ENCODE data around the gene ST3GAL2.
"Not testable (repeated sequence)": the region's sequence is repeated elsewhere in the genome, so short reads cannot be mapped to it uniquely, and the experiment has no call there.

ST3GAL2 gene

DNA sequence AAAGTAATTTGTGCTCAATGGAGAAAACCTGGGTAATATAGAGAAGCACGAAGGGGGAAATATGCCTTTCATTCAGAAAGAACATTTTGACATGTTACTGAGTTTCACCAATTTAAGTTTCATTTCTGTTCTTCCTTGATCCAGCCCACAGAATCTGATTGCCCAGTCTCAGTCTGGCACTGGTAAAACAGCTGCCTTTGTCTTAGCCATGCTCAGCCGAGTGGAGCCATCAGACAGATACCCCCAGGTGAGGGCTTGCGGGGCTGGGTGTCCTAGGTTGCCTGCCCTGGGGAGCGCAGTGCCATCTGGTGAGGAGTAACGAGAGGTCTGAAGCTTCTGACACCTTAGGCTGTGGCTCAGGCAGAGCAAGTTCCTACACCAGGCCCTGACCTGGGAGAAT lies 74.5 kb downstream of the ST3GAL2 start:
- H3K27ac ChIP-seq = no peak overlapping the region
- no peak for DNase-seq (ENCODE audit: low read depth, low spot score)

DNA sequence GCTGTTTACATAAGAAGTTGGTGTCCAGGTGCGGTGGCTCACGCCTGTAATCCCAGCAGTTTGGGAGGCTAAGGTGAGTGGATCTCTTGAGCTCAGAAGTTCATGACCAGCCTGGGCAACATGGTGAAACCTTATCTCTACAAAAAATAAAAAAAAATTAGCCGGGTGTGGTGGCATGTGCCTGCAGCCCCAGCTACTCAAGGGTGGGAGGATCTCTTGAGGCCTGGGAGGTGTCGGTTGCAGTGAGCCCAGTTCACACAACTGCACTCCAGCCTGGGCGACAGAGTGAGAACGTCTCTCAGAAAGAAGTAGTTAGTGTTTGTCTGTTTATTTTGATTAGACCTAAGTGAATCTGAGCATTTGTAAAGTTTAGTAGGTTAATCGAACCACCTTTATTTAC lies 79.3 kb downstream of the ST3GAL2 start:
- no peak overlapping the region for H3K27ac ChIP-seq

DNA sequence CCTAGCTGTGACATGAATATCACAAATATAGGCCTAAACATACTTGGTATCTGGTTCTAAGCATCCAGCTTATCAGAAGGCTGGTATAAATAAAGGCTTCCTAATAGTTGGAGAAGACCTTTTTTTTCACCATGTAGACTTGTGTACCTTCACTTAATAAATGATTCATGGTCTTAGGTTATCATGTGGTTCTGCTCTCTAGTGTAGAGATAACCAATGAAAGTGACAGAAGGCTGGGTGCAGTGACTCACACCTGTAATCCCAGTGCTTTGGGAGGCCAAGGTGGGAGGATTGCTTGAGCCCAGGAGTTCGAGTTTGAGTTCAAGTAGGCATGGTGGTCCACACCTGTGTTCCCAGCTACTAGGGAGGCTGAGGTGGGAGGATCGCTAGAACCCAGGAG lies 89.1 kb downstream of the ST3GAL2 start:
- H3K27ac ChIP-seq = no peak overlapping the region
- no peak for DNase-seq (ENCODE audit: low read depth, low spot score)

More for the DNA sequence above, 79.3 kb downstream of the ST3GAL2 start:
- no peak for DNase-seq (ENCODE audit: low read depth, low spot score)

DNA sequence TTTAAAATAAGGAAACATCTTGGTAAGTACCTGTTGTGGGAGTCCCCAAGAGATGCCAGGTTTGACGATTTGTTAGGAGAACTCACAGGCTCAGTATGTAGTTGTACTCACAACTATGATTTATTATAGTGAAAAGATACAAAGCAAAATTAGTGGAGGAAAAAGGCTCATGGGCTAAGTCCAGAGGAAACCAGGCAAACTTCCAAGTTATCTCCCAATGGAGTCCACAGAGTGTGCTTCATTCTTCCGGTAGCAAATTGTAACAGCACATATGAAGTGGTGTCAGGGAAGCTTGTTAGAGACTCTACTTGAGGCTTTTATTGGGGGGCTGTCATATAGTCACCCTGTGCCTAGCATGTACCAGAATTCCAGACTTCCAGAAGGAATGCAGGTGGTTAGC lies 89.9 kb downstream of the ST3GAL2 start:
- no peak overlapping the region for H3K27ac ChIP-seq
- DNase-seq (ENCODE audit: low read depth, low spot score) = no peak

DNA sequence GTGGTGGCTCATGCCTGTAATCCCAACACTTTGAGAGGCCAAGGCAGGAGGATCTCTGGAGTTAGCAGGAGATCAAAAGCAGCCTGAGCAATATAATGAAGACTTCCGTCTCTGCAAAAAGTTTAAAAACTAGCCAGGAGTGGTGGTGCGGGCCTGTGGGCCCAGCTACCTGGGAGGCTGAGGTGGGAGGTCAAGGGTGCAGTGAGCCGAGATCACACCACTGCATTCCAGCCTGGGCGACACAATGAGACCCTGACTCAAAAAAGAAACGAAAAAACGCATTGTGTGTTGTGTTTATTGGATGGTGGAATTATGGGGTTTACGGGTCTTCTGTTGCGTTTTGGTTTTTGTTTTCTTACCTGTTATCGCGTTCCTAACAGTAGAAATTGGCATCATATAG lies 93.1 kb downstream of the ST3GAL2 start:
- peak overlapping the region; percentile 79 for H3K27ac ChIP-seq
- DNase-seq (ENCODE audit: low read depth, low spot score) = no peak

DNA sequence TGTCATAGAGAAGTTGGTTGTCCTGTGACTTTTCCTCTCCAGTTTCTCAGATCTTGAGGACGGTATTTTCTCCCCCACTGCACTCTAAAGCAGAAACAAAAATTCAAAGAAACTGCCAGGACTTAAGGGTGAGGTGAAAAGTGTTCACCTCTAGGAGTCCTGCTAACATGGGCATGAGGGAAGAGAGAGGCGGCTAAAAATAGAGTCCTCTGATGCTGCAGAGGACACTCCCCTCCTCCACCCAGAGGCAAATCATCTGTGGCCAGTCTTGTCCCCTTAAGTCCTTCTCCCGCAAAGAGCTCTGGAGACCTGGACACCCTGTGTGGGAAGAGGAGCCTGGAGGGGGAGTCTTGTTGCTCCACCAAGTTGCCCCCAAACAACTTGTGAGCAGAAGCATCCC lies 96.9 kb downstream of the ST3GAL2 start:
- no peak overlapping the region for H3K27ac ChIP-seq
- DNase-seq (ENCODE audit: low read depth, low spot score) = no peak

DNA sequence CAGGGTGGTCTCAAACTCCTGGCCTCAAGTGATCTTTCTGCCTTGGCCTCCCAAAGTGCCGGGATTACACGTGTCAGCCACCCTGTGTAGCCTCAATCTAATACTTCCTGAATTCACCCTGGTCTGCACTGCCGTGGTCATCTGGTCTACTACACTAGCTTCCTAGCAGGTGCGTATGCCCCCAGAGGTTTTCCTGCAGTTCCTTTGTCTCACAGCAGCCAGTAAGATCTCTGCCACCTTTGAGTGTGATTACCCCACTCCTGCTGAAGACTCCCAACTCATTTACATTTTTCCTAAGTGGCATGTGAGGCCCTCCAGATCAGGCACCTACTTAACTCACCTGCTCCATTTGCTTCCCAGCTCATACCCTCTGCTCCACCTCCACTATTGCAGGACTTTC lies 97.3 kb downstream of the ST3GAL2 start:
- no peak for DNase-seq (ENCODE audit: low read depth, low spot score)
- H3K27ac ChIP-seq = no peak overlapping the region

DNA sequence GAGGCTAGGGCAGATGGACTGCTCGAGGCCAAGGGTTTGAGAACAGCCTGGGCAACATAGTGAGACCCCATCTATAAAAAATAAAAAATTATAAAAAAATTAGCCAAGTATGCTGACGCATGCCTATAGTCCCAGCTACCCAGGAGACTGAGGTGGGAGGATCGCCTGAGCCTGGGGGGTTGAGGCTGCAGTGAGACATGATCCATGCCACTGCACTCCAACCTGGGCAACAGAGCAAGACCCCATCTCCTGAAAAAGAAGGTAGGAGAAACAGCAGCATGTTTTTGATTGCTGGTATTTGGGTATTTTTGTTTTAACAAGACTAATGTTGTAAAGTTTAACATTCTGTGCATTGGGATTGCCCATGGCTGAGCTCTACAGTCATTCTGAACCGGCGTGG lies 101.1 kb downstream of the ST3GAL2 start:
- DNase-seq (ENCODE audit: low read depth, low spot score) = no peak
- no peak overlapping the region for H3K27ac ChIP-seq

DNA sequence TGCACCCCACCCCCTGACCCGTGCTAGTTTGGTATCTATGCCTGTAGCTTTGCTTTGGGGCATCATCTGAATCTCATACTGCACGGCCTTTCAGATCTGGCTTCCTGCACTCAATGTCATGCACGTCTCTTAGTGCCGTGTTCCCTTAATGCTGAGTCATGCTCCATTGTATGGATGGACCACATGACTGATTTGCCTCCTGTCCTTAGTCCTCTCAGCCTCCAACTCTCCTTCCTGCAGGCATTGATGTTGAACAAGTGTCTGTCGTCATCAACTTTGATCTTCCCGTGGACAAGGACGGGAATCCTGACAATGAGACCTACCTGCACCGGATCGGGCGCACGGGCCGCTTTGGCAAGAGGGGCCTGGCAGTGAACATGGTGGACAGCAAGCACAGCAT lies 106.2 kb downstream of the ST3GAL2 start:
- not testable (repeated sequence) for H3K27ac ChIP-seq; DNase-seq (ENCODE audit: low read depth, low spot score)

DNA sequence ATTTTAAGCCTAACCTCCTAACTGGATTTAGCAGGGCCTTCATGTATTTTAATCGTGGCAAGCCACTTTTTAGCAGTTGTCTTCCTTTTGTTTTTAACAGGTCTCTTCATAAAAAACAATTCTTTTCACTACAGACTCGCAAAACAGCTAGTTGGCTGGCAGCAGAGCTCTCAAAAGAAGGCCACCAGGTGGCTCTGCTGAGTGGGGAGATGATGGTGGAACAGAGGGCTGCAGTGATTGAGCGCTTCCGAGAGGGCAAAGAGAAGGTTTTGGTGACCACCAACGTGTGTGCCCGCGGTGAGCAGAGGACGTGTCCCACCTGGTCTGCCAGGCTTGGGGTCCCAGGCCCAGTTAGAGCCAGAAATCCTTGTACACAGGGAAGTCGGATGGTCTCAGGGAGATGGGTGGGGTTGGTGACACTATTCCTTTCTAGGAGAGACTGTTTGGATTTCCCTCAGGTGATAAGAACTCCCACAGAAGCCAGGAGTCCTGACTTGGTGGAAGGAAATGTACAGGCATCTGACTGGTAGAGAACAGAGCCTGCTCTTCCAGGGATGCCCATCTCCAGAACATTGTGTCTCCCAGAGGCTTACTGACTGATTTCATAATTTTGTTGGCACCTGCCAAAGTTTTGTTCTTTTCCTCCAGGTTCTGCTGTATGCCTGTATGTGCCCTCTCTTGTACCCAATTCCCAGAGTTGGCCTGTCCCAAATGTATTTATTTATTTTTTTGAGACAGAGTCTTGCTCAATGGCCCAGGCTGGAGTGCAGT lies 107.1 kb downstream of the ST3GAL2 start:
- H3K27ac ChIP-seq = no peak overlapping the region
- no peak for DNase-seq (ENCODE audit: low read depth, low spot score)

DNA sequence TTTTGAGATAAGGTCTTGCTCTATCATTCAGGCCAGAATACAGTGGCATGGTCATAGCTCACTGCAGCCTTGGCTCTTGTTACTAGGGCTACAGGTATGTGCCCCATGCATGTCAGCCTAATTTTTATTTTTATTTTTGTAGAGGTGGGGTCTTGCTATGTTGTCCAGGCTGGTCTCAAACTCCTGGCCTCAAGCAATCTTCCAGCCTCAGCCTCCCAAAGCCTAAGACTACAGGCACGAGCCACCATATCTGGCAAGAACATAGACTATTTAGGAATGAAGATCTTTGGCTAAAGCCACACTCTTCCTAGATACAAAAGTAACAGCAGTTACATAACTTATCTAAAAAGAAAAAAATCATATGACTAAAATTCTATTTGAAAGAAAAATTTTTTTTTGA lies 107.8 kb downstream of the ST3GAL2 start:
- H3K27ac ChIP-seq = no peak overlapping the region
- DNase-seq (ENCODE audit: low read depth, low spot score) = no peak
